HG03060 (cell line): ENCODE measurements around the gene NUBPL.
A peak's percentile ranks its signal among the peaks of the same experiment; 100 is the strongest.

Experiments used
- ATAC-seq: cut with Tn5 transposase; IDR thresholded peaks from one replicate; pipeline ENCODE4 v1.9.1; 2021; ENCODE audit warnings: low read depth, moderate number of reproducible peaks; ENCODE audit not compliant: unreplicated experiment

NUBPL gene, protein sequence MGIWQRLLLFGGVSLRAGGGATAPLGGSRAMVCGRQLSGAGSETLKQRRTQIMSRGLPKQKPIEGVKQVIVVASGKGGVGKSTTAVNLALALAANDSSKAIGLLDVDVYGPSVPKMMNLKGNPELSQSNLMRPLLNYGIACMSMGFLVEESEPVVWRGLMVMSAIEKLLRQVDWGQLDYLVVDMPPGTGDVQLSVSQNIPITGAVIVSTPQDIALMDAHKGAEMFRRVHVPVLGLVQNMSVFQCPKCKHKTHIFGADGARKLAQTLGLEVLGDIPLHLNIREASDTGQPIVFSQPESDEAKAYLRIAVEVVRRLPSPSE

DNA sequence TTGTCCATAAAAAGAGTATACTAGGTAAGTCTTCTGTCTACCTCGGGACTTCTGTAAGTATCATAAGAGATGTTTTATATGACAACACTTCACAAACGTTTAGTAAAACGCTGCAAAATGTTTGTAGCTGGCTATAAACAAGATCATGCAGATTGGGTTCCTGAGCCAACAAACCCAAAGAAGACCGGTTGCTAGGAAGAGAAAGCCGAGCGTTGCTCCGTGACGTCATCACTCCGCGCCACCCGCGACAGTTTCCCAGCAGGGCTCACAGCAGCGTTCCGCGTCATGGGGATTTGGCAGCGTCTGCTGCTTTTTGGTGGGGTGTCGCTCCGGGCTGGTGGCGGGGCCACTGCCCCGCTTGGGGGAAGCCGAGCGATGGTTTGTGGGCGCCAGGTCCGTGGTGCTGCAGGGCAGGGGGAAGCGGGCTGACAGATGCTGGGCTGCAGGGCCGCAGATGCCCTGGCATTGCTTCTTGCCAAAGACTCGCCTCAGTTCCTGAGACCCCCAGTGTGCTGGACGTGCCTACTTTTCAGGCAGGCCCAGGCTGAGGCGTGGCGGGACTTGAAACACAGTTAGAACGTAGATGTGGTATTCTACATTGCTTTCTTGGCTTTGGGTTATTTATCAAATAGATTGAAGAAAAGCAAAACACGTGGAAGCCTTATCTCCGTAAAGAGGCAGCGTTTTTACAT, at the start of gene NUBPL:
TSS of gene NUBPL (plus strand) at position 250 of the 692 bp plus-strand sequence. CDS start at position 286, 36 bp downstream.
- peak; percentile 93 for ATAC-seq

DNA sequence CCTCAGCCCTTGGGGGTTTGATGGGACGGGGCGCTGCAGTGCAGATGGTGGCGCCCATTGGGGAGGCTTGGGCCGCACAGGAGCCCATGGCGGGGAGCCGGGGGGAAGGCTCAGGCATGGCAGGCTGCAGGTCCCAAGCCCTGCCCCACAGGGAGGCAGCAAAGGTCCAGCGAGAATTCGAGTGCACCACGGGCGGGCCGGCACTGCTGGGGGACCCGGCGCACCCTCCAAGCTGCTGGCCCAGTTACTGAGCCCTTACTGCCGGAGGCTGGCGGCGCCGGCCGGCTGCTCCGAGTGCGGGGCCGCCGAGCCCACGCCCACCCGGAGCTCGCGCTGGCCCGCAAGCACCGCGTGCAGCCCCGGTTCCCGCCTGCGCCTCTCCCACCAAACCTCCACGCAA, 34.1 kb upstream of the NUBPL start:
- no peak for ATAC-seq

DNA sequence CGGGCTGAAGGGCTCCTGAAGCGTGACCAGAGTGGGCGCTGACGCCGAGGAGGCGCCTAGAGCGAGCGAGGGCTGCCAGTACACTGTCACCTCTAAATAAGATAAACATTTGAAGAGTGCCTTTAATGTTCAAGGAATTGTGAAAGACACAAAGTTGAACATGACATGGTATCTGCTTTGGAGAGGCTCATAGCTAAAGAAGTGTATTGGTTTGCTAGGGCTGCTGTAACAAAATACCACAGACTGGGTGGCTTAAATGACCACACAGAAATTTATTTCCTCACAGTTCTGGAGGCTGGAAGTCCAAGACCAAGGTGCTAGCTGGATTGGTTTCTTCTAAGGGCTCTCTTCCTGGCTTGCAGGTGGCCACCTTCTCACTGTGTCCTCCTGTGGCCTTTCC, 33.7 kb upstream of the NUBPL start:
- ATAC-seq = no peak

DNA sequence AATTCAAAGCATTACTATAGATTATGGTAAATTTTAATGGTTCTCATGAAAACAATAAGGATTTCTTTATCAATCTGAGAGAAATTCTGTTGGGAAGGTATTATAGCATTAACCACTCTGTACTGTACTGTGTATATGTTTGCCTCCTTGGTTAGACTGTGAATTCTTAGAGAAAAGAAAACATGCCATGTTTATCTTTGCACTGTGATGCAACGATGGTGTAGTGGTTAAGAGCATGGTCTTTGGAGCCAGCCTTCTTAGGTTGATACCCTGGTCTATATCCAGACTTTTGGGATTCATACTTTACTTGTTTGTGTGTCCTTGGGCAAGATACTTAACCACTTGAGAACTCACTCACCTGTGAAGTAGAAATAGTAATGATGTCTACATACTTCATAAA, 32.2 kb upstream of the NUBPL start:
- ATAC-seq = no peak

DNA sequence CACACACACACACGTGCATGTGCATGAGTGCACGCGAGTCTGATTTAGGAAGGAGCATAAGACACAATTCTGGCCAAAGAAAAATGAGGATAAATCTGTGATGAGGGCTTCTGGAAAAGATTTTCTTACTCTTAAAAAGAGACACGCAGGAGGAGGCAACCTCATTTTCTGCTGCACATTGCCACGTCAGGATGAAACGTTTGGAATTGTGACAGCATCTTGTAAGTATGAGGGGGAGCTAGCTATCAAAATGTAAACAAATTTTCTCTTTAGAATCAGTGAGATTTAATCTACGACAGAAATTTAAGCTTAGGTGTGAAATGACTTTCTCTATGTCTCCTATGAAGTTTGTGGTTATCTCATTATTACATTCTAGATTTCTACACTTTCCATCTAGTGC, 31.1 kb upstream of the NUBPL start:
- no peak for ATAC-seq

DNA sequence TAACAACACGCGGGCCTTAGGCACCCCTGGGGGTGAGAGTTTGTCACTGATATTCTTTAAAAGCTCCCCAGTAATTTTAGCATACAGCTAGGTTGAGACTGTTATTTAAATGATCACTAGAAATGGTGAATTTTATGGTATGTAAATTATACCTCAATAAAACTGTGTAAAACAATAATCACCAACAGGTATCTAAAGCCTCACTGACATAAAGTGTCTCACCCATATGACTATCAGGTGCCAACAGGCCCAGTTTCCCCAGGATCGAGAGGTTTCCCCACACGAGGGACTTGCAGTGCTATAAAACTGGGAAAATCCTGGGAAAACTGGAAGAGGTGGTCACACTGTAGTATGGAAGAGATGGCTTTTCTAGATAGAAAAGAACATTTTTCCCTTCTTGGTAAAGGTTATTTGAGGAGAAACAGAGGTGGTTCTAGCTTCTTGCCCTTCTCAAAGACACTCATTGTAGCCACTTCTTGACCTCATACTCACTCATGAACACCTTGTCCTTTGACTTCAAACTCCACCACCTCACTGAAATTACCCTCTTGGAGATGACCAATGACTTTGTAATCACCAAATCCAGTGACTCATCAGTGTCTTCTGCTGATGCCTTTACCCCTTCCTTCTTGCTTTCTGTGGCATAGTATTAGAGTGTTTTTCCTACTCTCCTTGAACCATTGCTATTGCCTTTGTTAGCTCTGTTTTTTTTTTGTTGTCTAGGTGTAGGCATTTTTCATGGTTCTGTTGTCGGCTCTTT, 24.8 kb upstream of the NUBPL start:
- no peak for ATAC-seq

DNA sequence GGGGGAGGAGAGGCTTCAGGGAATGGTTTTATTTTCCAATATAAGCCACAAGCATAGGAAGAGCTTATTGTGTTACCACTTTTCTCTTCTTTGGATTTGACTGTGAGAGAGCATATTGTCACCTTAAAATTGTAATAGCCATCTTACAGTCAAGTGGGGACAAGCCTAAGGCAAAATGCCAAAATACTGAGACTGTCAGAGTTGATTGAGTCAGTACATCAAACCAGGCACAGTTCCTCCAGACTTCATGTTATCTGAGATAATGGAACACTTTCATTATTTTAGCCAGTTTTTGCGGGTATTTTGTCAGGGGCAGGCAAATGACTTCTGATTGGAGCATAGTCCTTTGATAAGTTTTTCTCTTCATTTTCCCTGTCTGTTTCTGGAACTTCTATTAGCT, 19.5 kb upstream of the NUBPL start:
- ATAC-seq = no peak

DNA sequence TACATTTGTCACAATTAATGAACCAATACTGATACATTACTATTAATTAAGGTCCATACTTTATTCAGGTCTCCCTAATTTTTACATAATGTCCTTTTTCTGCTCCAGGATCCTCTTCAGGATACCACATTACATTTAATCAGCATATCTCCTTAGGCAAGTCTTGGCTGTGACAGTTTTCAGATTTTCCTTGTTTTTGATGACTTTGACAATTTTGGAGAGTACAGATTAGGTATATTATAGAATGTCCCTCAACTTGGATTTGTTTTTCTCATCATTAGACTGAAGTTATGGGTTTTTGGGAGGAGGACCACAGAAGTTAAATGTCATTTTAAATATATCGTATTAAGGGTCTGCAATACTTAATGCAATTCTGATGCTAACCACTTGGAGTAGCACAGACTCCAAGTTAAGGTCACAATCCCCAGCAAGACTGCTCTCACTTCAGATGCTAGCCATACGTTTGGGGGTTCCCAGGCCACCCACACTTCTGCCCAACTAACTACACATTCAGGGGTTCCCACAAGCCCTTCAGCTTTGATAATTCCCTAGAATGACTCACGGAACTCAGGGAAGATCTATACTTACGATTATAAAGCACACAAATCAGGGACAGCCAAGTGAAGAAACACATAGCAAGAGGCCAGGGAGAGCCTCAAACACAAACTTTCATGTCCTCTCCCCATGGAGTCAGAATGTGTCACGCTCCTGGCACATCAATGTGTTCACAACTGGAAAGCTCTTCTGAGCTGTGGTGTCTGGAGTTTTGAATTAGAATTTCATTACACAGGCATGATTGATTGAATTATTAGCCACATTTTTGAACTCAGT, 17.0 kb upstream of the NUBPL start:
- no peak for ATAC-seq

DNA sequence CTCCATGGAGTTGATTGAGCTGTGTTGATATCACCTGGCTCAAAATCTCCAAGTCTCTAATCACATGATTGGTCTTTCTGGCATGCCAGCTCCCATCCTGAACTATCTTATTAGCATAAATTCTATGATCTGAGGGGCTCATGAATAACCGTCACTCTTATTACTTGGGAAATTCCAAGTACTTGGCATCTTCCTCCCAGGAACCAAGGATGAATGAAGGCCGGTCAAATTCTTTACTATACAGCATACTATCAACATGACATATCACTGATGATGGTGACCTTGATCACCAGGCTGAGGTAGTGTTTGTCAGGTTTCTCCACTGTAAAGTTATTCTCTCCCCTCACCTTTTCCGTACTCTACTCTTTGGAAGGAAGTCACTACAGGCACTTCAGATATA, 16.4 kb upstream of the NUBPL start:
- no peak for ATAC-seq

DNA sequence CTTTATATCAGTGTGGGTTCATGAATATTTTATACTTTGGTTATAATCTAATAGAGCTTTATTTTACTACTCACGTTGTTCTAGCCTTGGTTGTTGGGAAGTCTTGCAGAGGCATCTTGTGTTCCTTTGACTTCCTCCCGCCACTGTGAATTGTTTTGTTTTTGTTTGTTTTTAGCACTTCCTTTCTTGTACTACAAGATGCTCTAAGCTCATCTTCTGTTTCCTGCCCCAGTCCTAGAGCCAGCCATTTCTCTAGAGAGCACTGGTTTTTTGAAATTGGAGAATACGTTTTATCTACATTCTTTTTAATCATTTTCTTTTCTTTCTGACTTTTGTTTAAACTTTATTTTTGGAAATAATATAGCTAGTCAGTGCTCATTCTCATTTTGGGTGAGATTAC, 15.9 kb upstream of the NUBPL start:
- ATAC-seq = no peak

DNA sequence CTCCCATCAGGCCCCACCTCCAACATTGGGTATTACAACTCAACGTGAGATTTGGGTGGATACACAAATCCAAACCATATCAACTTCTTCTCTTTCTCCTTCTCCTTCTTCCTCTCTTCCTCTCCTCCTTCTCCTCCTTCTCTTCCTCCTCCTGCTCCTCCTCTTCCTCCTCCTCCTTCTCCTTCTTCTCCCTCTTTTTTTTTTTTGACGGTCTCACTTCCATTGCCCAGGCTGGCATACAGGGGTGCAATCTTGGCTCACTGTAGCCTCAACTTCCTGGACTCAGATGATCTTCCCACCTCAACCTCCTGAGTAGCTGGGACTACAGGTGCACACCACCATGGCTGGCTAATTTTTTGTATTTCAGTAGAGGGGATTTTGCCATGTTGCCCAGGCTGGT, 11.4 kb upstream of the NUBPL start:
- ATAC-seq = no peak

DNA sequence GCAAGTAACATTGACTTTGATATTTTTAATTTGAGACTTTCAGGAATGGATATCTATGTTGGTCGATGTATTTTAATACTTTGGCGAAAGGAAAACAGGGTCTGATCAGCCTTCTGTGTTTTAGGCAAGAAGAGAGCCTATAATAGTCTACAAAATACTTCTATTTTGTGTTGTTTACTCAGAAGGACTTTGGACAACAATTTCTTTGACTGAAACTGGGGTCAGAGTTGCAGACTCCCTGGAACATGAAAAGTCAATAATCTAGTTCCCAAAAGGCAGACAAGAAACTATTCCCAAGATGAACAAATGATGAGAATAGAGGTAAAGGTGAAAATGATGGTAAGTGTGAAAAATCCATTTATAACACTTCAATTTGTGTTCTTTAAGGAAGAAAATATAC, 10.6 kb upstream of the NUBPL start:
- no peak for ATAC-seq

DNA sequence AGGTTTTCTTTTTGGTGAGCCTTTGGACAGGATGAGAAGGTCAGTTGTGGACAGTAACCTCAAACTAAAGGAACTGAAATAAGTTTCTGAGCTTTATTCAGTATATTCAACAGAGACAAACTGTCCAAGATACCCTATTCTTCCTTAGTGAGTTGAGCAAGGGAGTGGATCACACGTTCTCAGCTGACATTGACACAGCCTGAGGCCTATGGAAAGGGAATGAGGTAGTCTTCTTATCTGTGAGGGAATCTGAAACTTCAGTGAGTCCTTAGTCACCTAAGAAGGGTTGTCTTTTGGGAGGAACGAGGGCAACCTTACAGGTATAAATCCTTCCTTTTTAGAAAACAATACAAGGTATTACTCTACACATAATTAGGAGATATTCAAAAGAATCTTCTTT, 5.0 kb upstream of the NUBPL start:
- ATAC-seq = no peak

DNA sequence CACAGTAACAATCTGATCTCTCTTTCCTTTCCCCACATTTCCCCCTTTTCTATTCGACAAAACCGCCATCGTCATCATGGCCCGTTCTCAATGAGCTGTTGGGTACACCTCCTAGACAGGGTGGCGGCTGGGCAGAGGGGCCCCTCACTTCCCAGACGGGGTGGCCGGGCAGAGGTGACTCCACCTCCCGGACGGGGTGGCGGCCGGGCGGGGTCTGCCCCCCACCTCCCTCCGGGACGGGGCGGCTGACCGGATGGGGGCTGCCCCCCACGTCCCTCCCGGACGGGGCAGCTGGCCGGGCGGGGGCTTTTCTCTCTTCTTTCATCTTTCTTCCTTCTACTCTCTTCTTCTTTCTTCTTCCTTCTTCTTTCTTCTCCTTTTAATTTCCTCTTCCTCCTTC, 1.3 kb upstream of the NUBPL start:
- ATAC-seq = no peak

DNA sequence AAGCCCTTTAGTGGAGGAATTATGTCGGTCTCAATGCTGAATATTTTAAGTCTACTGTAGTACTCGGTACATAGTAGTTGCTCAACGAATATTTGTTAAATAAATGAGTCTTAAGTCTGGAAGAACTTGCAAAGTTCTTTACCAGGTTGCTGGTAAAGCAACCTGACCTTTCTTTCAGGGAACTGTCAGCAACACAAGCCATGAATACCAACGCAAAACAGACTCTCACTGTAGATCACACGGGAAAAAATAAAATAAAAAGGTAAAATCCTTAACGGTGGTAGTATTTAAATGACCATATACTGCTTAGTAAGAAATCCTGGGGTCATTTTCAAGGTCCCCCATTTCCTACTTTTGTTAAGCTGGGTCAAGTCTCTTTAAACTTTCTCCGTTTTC, 447 bp upstream of the NUBPL start:
- no peak for ATAC-seq

DNA sequence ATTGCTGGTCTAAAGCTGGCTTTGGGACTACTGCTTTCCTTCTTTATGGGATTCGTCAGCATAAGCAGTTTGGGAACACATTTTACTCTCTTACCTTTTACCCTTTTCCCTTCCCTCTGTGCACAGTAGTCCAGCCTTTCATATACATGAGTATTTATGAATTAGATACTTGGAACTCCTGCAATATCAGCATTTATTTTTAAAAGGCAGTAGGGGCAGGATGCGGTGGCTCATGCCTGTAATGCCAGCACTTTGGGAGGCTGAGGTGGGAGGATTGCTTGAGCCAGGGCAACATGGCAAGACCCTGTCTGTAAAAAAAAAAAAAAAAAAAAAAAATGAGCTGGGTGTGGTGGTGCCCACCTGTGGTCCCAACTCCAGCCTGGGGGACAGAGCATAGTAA, 3.0 kb downstream of the NUBPL start:
- no peak for ATAC-seq

DNA sequence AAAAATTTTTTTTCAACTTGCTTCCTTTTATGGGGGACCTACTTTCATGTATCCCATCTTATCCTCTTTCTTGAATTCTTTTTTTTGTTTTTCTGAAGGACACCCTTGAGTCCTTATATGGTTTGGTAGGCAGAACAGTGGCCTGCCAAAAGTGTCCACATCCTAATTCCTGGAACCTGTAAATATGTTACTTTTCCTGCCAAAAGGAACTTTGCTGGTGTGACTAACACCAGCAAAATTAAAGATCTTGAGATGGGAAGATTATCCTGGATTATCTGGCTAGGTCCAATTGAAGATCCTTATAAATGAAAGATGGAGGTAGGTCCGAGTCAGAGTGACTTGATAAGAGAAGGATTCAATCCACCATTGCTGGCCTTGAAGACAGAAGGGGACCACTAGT, 5.3 kb downstream of the NUBPL start:
- no peak for ATAC-seq

DNA sequence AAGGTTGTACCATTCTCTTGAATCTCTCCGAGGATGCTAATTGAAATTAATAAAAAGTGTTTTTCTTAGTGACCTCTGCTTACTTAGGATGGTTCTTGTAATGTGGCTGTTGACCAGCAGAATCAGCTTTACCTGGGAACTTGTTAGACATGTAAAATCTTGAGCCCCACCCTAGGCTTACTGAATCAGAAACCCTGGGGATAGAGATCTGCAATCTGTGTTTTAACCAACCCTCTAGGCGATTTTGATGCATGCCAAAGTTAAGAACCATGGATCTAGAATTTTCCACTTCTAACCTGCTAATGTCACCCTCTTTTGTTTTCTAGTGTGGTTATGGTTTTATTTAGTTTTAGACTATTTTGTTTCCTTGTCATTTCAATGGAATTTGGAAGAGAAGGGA, 6.5 kb downstream of the NUBPL start:
- ATAC-seq = no peak

DNA sequence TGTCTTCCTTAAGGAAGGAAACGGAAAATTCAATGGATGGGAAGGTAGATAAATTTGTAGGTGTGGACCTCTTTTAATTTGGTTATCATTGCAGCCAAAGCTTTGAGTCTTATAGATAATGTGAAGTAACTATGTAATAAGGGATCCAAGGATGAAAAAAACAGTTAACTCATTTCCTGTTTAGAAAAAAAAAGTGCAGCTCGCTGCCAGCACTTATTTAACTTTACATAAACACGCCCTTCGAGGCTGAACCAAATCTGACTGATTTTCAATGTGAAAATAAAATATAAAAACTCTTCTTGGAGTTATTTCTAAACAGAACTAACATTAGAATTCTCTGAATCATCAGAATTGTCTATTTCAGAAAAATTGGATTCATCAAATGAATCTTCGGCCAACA, 7.0 kb downstream of the NUBPL start:
- ATAC-seq = no peak

DNA sequence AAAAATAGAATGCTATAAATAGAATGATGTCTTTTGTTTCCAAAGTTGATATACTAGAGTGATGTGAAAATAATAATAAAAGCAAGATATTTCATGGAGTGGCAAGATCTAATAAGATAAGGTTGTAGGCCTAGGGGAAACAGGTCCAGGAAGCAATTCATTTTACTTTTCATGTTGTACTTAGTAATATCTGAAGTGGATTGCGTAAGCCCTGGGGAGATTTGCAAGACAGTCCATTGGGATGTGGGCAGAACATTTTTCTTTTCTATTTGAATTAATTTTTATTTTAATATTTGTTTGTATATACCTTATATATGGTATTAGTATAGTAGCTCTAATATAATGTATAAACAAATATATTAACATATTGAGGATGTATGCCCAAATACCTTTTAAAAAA, 7.5 kb downstream of the NUBPL start:
- ATAC-seq = no peak

DNA sequence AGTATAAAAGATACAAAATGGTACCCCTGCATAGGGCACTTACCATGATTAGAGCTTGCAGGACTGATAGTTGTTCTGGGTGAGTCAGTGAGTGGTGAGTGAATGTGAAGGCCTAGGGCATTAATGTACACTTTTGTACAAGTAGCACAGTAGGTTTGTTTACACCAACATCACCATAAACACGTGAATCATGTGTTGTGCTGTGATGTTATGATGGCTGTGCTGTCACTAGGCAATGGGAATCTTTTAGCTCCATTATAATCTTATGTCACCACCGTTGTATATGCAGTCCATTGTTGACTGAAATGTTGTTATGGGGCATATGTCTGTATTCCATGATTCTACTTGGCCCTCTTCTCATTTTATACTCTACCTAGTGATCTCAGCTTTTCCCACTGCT, 11.8 kb downstream of the NUBPL start:
- ATAC-seq = no peak
